Femur (tissue), 1 donor: Measurements from ENCODE around the gene SHMT2.

ENCODE experiments used
- DNase-seq: peaks from one replicate; pipeline ENCODE4 v3.0.0-alpha.2; 2017

SHMT2 gene

DNA sequence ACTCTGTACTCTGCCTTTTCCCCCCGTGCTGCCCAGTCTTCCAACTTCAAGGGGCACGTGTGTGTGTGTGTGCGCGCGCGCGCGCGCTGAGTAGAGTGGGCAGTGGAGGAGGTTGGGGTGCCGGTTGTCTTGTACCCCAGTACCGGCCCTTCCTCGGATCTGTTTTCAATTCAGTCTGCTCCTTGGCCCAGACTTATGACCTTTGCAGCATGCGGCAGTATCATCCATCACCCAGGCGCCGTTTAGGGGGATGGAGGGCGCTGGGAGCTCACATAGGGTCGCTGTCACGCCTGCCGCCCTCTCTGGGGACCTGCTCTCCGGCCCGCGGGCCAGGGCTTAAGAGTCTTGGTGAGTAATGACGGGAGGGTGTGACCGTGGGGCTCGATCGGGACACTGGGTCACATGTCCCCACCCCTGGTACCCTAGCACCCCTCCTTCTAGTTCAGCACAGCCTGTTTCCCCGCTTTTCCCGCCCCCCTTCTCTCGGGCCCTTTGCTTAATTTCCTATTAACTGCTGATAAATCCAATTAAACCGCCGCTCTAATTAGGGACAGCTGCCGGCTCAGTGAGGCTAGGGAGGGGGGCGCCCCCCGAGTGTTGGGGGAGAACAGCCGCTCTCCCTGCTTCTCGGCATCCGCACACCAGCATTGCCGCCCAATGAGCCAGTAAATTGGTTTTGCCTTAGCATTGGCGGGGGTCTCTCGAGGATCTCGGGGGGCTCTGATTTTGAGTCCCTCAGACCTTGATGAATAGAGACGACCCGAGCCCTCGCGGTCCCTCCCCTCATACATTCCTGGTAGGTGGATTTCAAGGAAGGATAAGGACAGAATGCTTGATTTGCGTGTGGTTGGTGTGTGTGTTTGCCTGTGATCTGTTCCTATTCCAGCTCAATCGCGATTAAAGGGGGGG, 12.1 kb downstream of the SHMT2 start:
- DNase-seq: peak; percentile 30

GRCh38 chr12:57242329-57242690, 12.8 kb downstream of the SHMT2 start:
- peak; percentile 72 for DNase-seq

- peak; percentile 70 for DNase-seq
These were observed 13.4 kb downstream of the SHMT2 start for GRCh38 chr12:57242691-57243454.

DNA sequence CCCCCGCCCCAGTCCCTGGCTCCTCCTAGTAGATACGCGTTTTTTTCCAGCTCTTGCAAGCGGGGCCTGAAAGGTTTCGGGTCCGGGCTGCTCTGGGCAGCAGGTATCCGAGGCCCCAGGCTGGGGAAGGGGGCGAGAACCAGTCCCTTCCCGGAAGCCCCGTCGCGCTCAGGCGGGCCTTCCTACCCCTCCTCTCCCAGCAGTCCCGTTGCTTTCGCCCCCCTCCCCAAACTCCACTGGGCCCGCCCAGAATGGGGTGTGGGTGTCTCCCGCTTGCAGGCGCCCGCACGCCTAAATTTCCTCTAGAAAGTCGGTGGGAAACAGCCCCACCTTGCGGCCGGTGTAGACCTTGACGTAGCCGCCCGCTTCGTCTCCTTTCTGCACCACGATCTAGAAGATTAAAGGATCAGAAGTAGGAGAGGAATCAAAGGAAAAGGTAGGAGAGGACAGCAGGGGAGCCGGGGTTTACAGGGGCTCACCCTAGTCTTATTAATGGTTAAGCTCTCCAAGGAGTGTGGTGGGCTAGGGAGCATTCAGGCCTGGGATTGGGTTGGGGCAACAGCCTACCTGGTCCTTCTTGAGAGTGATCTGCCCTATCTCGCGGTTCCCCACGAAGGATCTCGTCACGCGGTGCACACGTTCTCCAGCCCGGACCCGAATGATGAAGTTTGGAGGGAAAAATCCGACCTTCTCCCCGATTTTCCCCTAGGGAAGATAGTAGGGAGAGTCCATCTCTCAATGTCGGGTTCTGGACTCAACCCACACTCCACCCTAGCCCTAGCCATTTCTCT, 14.2 kb downstream of the SHMT2 start:
- peak; percentile 80 for DNase-seq

DNA sequence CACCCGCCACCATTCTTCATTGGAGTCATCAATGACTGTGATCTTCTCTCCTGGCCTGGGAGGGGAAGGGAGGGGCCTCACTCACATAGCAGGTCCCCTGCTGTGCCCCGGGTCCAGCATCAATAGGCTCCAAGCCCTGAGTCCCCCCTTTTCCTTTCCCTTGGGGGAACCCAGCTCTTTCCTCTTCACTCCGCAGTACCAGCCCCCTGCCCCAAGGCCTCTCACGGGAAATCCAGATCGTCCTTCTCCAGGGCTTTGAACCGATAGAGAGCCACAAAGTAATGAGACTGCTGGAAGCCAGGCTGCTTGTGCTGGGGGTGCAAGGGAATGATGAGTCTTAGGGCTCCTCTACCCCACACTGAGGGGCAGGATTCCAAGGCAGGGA, 14.8 kb downstream of the SHMT2 start:
- no peak for DNase-seq

GRCh38 chr12:57247041-57247440, 17.5 kb downstream of the SHMT2 start:
- DNase-seq: no peak

- DNase-seq: peak; percentile 22
These were observed 19.6 kb downstream of the SHMT2 start for GRCh38 chr12:57248934-57249742.

GRCh38 chr12:57250541-57250940, 21.0 kb downstream of the SHMT2 start:
- peak; percentile 17 for DNase-seq

DNA sequence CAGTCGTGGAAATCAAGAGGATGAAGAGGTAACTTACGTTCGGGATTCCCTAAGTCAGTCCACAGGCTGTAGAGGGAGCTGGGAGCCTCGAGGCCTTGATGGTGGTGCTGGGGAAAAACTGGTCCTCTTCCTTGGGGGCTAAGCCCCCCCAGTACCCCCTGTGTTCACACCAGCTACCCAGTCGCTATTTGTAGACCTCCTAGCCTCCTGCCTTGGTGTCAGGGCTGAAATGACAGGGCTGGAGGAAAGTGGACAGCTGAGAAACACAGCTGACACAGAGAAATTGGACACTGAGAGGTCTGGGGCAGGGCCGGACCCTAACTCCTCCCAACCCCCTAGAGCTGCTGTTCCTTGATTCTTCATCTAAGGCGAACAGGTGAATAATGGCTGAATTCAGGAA, 21.4 kb downstream of the SHMT2 start, which contains the start of gene STAC3:
Gene STAC3, minus strand, starts transcription at position 232 of the 400 bp plus-strand sequence. CDS start 1,551 bp downstream, outside the sequence.
- DNase-seq: peak; percentile 68

- DNase-seq: no peak
These were observed 25.2 kb downstream of the SHMT2 start for GRCh38 chr12:57254506-57255280.

DNA sequence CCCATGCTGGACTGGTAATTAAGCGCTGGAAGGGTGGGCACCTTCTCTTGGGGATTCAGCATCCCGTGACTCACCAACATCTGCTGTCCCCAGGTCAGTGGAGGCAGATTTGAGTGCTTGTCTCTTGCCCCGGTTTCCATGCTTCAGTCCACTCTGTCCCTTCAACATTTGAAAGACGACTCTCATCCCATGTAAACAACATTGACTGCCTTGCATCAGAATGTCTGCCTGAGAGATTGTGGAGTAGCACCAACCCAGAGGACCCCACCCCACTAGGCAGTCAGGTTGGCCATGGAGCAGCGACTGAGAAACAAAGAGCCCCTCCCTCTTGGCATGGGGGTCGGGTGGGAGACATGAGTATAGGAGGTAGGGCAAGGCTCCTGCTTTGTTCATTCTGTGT, 26.4 kb downstream of the SHMT2 start:
- DNase-seq: no peak

GRCh38 chr12:57258977-57259970, 29.8 kb downstream of the SHMT2 start:
- DNase-seq: no peak

- no peak for DNase-seq
These were observed 30.9 kb downstream of the SHMT2 start for GRCh38 chr12:57260366-57260765.

- no peak for DNase-seq
These were observed 31.9 kb downstream of the SHMT2 start for GRCh38 chr12:57261428-57261865.

GRCh38 chr12:57262126-57262822, 32.8 kb downstream of the SHMT2 start:
- DNase-seq: no peak

- no peak for DNase-seq
These were observed 33.6 kb downstream of the SHMT2 start for GRCh38 chr12:57263096-57263495.

GRCh38 chr12:57266681-57267080, 37.2 kb downstream of the SHMT2 start:
- no peak for DNase-seq

DNA sequence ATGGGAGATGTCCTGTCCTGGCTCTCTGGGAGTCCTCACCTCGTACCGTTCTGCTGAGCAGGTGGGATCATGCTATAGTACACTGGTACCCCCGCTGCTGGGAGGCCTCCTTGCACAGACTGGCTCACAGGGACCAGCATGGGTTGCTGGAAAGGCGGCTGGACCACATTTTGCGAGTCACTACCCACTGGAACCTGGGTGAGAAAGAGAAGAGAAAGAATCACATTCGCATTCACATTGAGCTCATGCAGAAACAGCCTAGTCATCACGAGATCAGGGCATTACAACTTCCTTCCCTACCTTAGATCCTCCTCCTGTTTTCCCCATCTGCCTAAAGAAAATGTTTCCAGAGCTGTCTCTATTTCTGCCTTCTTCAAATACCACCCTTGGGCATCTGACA, 38.8 kb downstream of the SHMT2 start:
- no peak for DNase-seq

GRCh38 chr12:57270966-57271470, 41.5 kb downstream of the SHMT2 start:
- no peak for DNase-seq
